IPS DF 6.9 (cell line): ENCODE results near the gene ITPKB.
"Not testable (repeated sequence)": the region's sequence is repeated elsewhere in the genome, so short reads cannot be mapped to it uniquely, and the experiment has no call there.

Experiments
- DNase-seq: peaks from one replicate; pipeline ENCODE4 v3.0.0-alpha.2; 2013; ENCODE audit warnings: low read depth, low spot score
- H3K27ac ChIP-seq: one replicate; pipeline ENCODE4 v1.5.1; 2013; ENCODE audit warnings: low read length, control low read depth
- H3K27me3 ChIP-seq: 2 replicates; pipeline ENCODE4 v1.6.1; 2013; ENCODE audit warnings: mild to moderate bottlenecking, low read length; ENCODE audit not compliant: control insufficient read depth, insufficient read depth
- H3K36me3 ChIP-seq: 2 replicates; pipeline ENCODE4 v1.6.1; 2013; ENCODE audit warnings: low read length; ENCODE audit not compliant: control insufficient read depth, insufficient read depth
- H3K4me1 ChIP-seq: 2 replicates; pipeline ENCODE4 v1.6.1; 2013; ENCODE audit warnings: low read length; ENCODE audit not compliant: control insufficient read depth, insufficient read depth
- H3K4me3 ChIP-seq: 2 replicates; pipeline ENCODE4 v1.5.1; 2013; ENCODE audit warnings: mild to moderate bottlenecking, low read length
- H3K9me3 ChIP-seq: 2 replicates; pipeline ENCODE4 v1.6.1; 2013; ENCODE audit warnings: low read length, inconsistent platforms; ENCODE audit not compliant: control insufficient read depth, insufficient read depth
- WGBS: extraction: QIAGEN DNeasy Blood & Tissue Kit; methylation state at CpG from one replicate; pipeline ENCODE4 v1.1.7; 2013; ENCODE audit warnings: mixed read lengths, missing lambda C conversion rate; ENCODE audit not compliant: insufficient read length, insufficient coverage; 5-methylcytosine and 5-hydroxymethylcytosine counted together

The ITPKB gene

DNA sequence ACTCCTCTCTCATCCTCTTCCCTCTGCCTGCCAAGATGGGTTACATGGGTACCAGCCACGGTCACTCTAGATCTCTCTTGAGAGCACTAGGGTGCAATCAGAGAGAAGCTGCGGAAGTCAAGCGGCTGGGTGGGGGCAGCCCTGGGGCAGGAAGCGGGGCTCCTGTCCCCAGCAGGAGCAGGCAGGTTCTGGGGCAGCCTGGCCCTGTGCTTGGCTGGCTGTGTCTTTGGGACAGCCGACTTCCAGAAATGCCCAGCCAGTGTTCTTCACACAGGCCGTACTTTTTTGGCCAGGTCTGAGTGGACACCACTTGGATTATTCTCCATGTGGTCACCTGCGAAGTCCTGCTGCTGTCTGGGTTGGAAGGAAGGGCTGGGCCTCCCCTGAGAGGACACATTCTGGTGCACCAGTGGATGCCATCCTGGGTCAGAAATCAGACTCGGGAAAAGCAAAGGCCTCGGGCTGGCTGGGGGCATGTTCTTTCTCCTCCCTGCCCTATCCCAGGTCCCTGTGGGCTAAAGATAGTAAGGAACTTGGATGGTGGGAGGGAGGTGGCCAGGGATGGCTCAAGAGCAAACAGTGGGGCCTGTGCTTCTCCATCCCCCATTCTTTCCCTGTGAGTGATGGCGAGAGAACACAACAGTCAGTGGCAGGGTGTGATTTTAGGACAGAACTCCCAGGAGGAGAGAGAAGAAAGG is 93.7 kb downstream of the ITPKB start:
- Histone ChIP-seq H3K36me3 (no peaks in the 10 kb centered on the region; the same call in 1 of the 2 replicates), H3K27ac (no peak overlapping the region), H3K27me3 (no peaks in the 10 kb centered on the region), H3K4me1 (peaks cover 6% of the 10 kb centered on the region; the same call in 1 of the 2 replicates), H3K4me3 (no peak overlapping the region), H3K9me3 (no peaks in the 10 kb centered on the region)
- WGBS = no CpG with 5 or more reads among the region's 10 CpGs
- no peak for DNase-seq

DNA sequence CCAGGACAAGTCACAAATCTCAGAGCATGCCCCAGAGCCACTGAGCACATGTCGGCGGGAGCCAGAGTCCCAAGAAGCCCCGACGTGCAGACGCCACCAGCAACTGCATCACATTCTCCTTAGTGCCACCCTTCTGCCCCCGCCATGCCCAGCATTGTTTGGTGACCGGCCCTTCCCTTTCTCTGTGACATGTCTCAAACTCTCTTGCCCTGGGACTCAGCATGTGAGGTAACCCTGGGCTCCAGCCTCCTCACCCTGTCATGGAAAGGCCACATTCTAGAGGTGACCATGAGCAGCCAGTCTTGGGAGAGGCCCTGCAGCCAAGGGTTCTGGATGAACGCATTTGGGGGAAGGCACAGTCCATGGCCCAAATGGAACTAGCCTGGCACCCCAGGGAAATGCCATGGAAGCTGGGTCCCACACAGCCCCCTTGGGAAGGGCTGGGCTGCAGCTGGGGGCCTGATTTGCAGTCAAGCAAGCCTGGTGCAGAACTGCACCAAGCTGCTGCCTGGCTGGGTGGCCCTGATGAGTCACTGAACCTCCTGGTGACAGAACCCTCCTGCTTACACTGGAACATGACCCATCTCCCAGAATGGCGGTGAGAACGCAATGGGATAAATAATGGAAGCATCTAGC is 94.4 kb downstream of the ITPKB start:
- no CpG with 5 or more reads among the region's 10 CpGs for WGBS
- no peaks in the 10 kb centered on the region for H3K9me3 ChIP-seq

DNA sequence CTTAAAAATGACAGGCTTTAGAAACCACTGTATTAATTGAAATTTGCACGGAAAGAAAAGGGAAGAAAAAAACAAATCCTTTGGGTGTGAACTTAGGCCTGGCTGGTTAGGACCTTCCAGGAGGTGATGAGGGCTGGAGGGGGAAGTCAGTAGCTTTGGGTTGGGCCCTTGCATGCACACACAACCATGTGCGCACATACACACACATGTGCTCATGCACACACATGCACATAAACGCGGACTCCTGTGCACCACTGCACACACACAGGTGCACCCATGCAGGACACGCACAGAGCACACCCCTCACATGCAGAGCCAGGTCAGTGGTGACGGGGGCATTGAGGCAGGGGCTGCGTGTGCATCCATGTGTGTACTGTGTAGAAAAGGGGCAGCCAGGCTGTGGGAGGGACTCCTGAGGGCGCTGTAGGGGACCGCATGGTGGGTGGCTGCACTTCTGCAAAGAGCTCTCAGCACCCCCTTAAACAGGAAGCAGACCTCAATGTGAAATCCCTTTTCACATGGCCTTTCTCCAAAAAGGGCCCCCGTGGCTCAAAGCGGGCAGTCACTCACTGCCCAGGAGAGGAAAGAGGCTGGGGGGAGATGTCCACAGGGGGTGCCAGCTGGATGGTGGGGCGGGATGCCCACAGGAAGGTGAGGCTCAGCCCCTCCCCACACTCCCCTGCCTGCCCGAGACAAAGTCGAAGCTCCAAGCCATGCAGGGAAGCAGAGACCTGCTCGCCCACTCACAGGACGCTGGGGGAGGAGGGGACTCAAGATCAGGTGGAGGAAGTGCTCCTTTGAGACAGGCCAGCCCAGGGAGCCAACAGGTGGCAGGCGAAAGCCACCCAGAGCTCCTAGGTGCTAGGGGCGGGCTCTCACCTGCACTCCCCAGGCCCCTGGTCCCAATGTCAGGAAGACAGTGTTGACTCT is 95.2 kb downstream of the ITPKB start:
- Histone ChIP-seq H3K27me3 (no peaks in the 10 kb centered on the region), H3K27ac (no peak overlapping the region), H3K9me3 (no peaks in the 10 kb centered on the region), H3K4me3 (no peak overlapping the region), H3K36me3 (no peaks in the 10 kb centered on the region; the same call in 1 of the 2 replicates), H3K4me1 (peaks cover 1% of the 10 kb centered on the region; the same call in 1 of the 2 replicates)
- DNase-seq = no peak
- WGBS = no CpG with 5 or more reads among the region's 18 CpGs

More for the DNA sequence above, 94.4 kb downstream of the ITPKB start:
- peaks cover 4% of the 10 kb centered on the region; the same call in 1 of the 2 replicates for H3K4me1 ChIP-seq
- H3K4me3 ChIP-seq = no peak overlapping the region
- H3K36me3 ChIP-seq = no peaks in the 10 kb centered on the region; the same call in 1 of the 2 replicates
- DNase-seq = no peak
- H3K27ac ChIP-seq = no peak overlapping the region
- no peaks in the 10 kb centered on the region for H3K27me3 ChIP-seq

DNA sequence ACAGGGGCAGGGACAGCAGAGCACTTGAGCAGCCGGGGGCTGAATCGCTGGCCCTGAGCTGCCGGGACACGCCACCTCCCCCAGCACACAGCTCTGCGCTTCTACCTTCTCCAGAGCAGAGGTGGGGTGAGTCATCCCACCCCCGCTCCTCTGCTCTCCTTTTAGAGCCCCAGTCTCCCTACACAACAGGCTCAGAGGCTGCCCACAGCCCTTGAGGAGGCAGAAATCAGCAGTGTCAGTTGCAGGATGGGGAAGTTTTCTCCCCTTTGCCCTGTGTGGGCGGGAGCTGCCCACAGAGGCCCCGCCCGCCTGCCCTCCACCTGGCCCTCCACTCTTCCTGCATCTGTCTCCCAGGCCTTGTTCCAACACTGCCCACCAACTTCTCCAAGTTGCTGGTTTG is 95.9 kb downstream of the ITPKB start:
- no peaks in the 10 kb centered on the region for H3K9me3 ChIP-seq
- H3K27me3 ChIP-seq = no peaks in the 10 kb centered on the region
- no CpG with 5 or more reads among the region's 9 CpGs for WGBS
- DNase-seq = no peak
- no peak overlapping the region for H3K27ac ChIP-seq
- H3K4me1 ChIP-seq = peaks cover 1% of the 10 kb centered on the region; the same call in 1 of the 2 replicates
- H3K4me3 ChIP-seq = no peak overlapping the region
- H3K36me3 ChIP-seq = no peaks in the 10 kb centered on the region; the same call in 1 of the 2 replicates

DNA sequence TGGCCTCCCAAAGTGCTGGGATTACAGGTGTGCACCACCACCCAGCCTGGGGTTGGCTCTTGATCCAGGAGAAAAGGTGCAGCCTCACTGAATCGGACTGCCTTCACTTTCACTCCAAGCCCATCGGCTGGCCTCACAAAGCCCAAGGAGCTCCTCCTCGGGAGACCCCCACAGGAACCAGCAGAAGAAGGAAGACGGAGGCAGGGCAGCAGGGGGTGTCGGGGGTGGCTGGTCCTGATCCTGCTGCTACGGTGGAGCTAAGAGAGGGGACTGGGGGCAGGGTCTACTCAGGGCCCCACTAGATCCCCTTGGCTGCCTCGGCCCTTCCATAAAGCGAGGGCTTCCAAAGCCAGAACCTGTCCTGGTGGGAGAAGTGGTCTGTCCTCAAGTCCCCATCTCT is 96.7 kb downstream of the ITPKB start:
- Histone ChIP-seq H3K4me1 (peaks cover 1% of the 10 kb centered on the region; the same call in 1 of the 2 replicates), H3K4me3 (no peak overlapping the region), H3K9me3 (no peaks in the 10 kb centered on the region), H3K27ac (no peak overlapping the region), H3K36me3 (no peaks in the 10 kb centered on the region; the same call in 1 of the 2 replicates), H3K27me3 (no peaks in the 10 kb centered on the region)
- no CpG with 5 or more reads among the region's 8 CpGs for WGBS
- no peak for DNase-seq

DNA sequence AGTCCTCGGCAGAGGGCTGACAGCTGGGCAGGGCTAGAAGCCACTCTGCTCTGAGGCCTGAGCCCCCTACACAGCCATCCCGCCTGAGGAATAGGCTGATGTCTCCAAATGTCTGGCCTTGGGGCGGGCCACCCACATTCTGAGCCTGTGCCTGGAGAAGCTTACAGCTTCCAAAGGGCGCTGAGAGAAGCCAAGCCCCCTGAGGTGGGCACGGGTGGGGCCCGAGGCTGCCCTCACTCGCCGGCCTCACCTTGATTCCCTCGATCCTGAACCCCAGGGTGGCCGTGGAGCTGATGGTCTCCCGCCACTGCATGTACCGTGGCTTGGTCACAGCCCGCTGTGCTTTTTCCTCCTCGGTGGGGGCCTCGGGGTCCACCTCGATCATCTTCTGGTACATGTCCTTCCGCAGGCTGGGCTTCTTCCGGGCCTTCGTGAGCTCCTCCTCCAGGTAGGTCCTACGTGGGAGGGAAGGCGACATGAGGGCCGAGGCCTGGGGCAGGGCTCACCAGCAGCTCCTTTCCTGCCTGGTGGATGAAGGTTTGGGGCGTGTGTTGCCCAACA is 97.3 kb downstream of the ITPKB start:
- DNase-seq = no peak
- Histone ChIP-seq H3K27ac (no peak overlapping the region), H3K4me3 (no peak overlapping the region), H3K36me3 (no peaks in the 10 kb centered on the region; the same call in 1 of the 2 replicates), H3K4me1 (peaks cover 1% of the 10 kb centered on the region; the same call in 1 of the 2 replicates), H3K27me3 (no peaks in the 10 kb centered on the region), H3K9me3 (no peaks in the 10 kb centered on the region)
- WGBS = no CpG with 5 or more reads among the region's 23 CpGs

DNA sequence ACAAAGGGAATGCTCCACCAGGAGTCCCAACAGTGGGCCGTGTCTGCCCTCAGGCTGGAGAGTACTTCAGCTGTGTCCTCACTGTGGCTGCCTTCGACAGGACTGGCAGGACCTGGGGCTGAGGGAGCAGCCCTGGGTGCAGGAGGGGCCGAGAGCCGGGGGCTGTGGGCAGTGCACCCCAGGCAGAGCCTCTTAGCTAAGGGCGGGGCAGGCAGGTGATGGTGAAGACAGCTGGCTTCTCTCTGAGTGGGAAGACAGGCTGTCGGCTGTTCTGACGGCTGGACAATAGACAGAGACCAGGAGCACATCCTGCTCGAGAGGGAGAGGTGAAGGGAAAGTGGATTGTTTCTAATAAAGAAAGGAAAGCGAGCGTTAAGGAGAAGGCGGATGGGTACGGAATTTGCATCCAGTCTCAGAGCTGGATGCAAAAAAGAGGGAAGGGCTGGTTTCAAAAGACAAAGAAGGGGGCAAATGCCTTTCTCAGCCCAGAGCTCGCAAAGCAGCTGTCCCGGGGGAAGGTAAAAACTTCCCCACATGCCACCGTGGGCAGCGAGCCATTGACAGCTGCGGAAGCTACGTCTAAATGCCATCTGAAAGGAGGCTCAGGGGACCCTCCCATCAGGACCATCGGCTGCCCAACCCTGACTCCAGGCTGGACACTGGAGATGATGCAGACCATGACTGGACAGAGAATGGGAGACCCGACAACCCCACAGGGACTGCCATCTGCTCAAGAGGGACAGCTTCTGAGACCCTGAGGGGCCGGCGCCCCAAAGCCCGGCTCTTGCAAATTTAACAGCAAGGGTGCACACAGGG is 98.6 kb downstream of the ITPKB start:
- Histone ChIP-seq H3K9me3 (no peaks in the 10 kb centered on the region), H3K27me3 (no peaks in the 10 kb centered on the region), H3K4me3 (no peak overlapping the region), H3K36me3 (no peaks in the 10 kb centered on the region; the same call in 1 of the 2 replicates), H3K27ac (no peak overlapping the region), H3K4me1 (peaks cover 1% of the 10 kb centered on the region; the same call in 1 of the 2 replicates)
- DNase-seq = no peak
- WGBS = 100% methylated on average over 4 of the region's 23 CpGs

DNA sequence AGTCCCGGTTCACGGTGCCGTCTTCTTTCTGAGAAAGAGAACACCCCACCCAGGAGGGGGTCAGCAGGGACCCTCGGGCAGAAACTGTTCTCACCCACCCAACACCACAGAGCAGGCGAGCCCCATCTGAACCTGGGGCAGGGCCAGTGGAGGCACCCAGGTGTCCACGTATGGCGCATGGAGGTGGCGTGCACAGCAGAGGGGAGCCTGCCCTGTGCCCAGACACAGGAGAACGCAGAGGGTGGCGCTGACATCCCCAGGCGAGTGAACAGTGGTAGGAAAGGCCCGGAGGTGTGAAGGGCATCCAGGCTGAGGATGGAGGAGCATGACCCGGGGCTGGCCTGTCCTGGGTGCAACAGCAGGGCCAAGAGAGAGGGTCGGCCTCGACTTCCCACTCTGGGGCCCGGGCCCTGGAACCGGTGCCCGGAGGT is 99.4 kb downstream of the ITPKB start:
- no peak for DNase-seq
- H3K9me3 ChIP-seq = no peaks in the 10 kb centered on the region
- WGBS = no CpG with 5 or more reads among the region's 18 CpGs
- H3K27me3 ChIP-seq = no peaks in the 10 kb centered on the region
- peaks cover 1% of the 10 kb centered on the region; the same call in 1 of the 2 replicates for H3K4me1 ChIP-seq
- H3K36me3 ChIP-seq = no peaks in the 10 kb centered on the region; the same call in 1 of the 2 replicates
- no peak overlapping the region for H3K4me3 ChIP-seq
- no peak overlapping the region for H3K27ac ChIP-seq

DNA sequence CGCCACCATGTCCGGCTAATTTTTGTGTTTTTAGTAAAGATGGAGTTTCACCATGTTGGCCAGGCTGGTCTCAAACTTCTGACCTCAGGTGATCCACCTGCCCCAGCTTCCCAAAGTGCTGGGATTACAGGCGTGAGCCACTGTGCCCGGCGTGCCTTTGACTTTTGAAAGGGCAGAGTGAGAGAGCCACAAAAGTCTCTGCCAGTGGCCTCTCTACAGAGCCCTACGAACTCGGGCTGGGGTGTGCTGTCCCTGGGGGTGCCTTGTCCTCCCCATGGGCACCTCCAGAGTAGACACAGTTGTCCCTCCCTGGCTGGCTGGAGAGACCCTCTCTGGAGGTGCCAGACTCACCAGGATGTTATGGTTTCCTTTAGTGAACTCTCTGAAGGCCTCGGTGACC is 99.9 kb downstream of the ITPKB start:
- not testable (repeated sequence) for H3K27me3 ChIP-seq, H3K4me3 ChIP-seq, H3K36me3 ChIP-seq, H3K9me3 ChIP-seq, H3K4me1 ChIP-seq, H3K27ac ChIP-seq, DNase-seq
- no CpG with 5 or more reads among the region's 8 CpGs for WGBS
